ENCODE measurements around the gene TAS2R14. TPM values are rescaled to one million over a fixed set of nuclear protein-coding genes. Genes with fewer than 3 reads are reported as not detected.

The TAS2R14 gene
- total RNA-seq, 2 experiments from 2014 or later, result 0.94 to 1.1 TPM

DNA sequence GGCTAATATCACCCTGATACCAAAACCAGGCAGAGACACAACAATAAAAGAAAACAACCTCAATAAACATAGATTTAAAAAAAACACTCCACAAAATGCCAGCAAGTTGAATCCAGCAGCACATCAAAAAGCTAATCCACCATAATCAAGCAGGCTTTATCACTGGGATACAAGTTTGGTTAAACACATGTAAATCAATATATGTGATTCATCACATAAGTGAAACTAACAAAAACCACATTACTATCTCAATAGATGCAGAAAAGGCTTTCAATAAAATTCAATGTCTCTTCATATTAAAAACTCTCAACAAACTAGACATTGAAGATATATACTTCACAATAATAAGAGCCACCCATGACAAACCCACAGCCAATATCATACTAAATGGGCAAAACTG lies 17.0 kb upstream of the TAS2R14 start:
- Mint-ChIP-seq H3K27me3 (no peaks in the 10 kb centered on the region), H3K27ac (no peak overlapping the region), H3K4me1 (peaks cover 28% of the 10 kb centered on the region), H3K9me3 (ENCODE audit: low read depth) (peaks cover 18% of the 10 kb centered on the region), H3K4me3 (no peak overlapping the region), H3K36me3 (ENCODE audit: low read depth) (peaks cover 41% of the 10 kb centered on the region)
- ChIA-PET CTCF (no interaction called here), POLR2A (no interaction called here)
- intact Hi-C loops (cut with DNase I, micrococcal nuclease), result loop anchor here in 1 of 2 experiments (10.0 kb wide), 1 partner anchor 529 kb away; no protein-coding TSS in a partner anchor
- DNase-seq (no peak), ATAC-seq (no peak)

DNA sequence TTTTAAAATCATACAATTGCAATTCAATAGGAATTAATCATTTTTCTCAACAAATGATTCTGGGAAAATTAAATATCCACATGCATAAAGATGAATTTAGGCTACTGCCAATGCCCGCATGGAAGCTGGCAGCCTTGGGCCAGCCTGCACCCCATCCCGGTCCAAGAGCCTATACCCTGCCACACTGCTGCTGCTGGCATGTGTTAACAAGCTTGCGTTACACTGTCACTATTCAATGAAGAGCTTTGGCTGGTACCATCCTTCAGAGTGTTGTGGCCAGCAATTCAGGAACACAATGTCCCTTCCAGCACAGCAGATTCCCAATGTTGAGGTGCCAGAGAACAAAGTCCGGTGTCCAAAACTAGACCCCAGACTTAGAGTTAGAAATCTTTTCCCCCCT lies 13.6 kb upstream of the TAS2R14 start:
- Mint-ChIP-seq H3K9me3 (ENCODE audit: low read depth) (peaks cover 26% of the 10 kb centered on the region), H3K4me3 (no peak overlapping the region), H3K27me3 (no peaks in the 10 kb centered on the region), H3K36me3 (ENCODE audit: low read depth) (peaks cover 37% of the 10 kb centered on the region), H3K27ac (no peak overlapping the region), H3K4me1 (peaks cover 10% of the 10 kb centered on the region)
- CTCF ChIA-PET, result no interaction called here
- ATAC-seq (no peak), DNase-seq (no peak)
- intact Hi-C loops (cut with DNase I, micrococcal nuclease), result loop anchor here in 1 of 2 experiments (10.0 kb wide), 1 partner anchor 532 kb away; no protein-coding TSS in a partner anchor
- POLR2A ChIA-PET, result no interaction called here

DNA sequence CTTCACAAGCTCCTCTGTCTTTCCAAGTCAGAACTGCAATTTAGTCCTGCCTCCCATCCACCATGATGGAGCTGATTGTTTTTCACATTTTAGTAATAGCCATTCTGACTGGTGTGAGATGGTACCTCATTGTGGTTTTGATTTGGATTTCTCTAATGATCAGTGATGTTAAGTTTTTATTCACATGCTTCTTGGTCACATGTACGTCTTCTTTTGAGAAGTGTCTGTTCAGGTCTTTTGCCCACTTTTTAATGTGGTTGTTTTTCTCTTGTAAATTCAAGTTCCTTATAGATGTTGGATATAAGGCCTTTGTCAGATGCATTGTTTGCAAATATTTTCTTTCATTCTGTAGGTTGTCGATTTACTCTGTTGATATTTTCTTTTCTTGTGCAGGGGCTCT lies 4.1 kb upstream of the TAS2R14 start:
- H3K27me3 Mint-ChIP-seq, result no peaks in the 10 kb centered on the region
- peaks cover 10% of the 10 kb centered on the region for H3K9me3 Mint-ChIP-seq (ENCODE audit: low read depth)
- H3K27ac Mint-ChIP-seq, result no peak overlapping the region
- POLR2A ChIA-PET, result no interaction called here
- H3K4me3 Mint-ChIP-seq, result no peak overlapping the region
- DNase-seq (no peak), ATAC-seq (no peak)
- CTCF ChIA-PET, result interaction anchor here (0.7 kb wide), 1 partner anchor 489 kb away, joined by 3 read pairs; no protein-coding TSS in a partner anchor
- peaks cover 5% of the 10 kb centered on the region for H3K36me3 Mint-ChIP-seq (ENCODE audit: low read depth)
- peaks cover 11% of the 10 kb centered on the region for H3K4me1 Mint-ChIP-seq
- intact Hi-C loops (cut with DNase I, micrococcal nuclease), result no loop called here

DNA sequence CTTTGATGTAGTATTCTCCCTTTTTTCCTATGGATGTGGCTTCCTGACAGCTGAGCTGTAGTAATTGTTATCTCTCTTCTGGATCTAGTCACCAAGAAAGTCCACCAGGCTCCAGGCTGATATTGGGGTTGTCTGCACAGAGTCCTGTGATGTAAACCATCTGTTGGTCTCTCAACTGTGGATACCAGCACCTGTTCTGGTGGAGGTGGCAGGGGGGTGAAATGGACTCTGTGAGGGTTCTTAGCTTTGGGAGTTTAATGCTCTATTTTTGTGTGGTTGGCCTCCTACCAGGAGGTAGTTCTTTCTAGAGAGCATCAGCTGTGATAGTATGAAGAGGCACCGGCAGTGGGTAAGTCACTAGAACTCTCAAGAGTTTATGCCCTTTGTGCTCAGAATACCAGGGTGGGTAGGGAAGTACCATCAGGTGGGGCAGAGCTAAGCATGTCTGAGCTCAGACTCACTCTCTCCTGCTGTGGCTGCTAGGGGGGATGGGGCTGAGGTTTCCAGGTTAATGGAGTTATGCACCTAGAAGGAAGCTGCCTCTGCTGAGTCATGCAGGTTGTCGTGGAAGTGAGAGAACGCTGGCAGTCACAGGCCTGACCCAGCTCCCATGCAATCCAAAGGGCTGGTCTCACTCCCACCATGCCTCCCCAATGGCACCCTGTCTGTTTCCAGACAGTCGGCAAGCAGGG lies 3.0 kb upstream of the TAS2R14 start:
- H3K27ac Mint-ChIP-seq, result no peak overlapping the region
- peak; percentile 14 for DNase-seq
- POLR2A ChIA-PET, result no interaction called here
- H3K36me3 Mint-ChIP-seq (ENCODE audit: low read depth), result peaks cover 4% of the 10 kb centered on the region
- intact Hi-C loops (cut with DNase I, micrococcal nuclease), result no loop called here
- no peak overlapping the region for H3K4me3 Mint-ChIP-seq
- CTCF ChIA-PET, result interaction anchor here (0.6 kb wide), 1 partner anchor 132 kb away, joined by 4 read pairs; no protein-coding TSS in a partner anchor
- H3K4me1 Mint-ChIP-seq, result peaks cover 11% of the 10 kb centered on the region
- no peaks in the 10 kb centered on the region for H3K27me3 Mint-ChIP-seq
- peak; percentile 39 for ATAC-seq
- H3K9me3 Mint-ChIP-seq (ENCODE audit: low read depth), result peaks cover 5% of the 10 kb centered on the region

DNA sequence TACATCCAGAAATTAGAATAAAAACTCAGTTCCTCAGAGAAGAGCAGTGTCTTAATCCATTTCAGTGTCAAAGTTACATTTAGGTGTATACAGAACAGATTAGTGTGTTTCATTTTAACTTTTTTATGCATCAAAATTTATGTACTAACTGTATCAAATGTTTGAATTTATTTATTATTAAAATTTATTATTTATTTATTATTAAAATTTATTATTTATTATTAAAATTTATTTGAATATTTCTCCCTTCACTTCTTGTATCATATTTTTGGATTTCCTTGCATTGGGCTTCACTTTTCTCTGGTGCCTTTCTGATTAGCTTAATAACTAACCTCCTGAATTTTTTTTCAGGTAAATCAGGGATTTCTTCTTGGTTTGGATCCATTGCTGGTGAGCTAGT lies 2.3 kb upstream of the TAS2R14 start:
- no peaks in the 10 kb centered on the region for H3K27me3 Mint-ChIP-seq
- ChIA-PET POLR2A (no interaction called here), CTCF (interaction anchor here (0.6 kb wide), 1 partner anchor 132 kb away, joined by 4 read pairs; no protein-coding TSS in a partner anchor)
- intact Hi-C loops (cut with DNase I, micrococcal nuclease), result no loop called here
- peaks cover 2% of the 10 kb centered on the region for H3K9me3 Mint-ChIP-seq (ENCODE audit: low read depth)
- H3K36me3 Mint-ChIP-seq (ENCODE audit: low read depth), result peaks cover 2% of the 10 kb centered on the region
- no peak for DNase-seq
- H3K4me1 Mint-ChIP-seq, result peaks cover 11% of the 10 kb centered on the region
- no peak overlapping the region for H3K27ac Mint-ChIP-seq
- H3K4me3 Mint-ChIP-seq, result no peak overlapping the region
- no peak for ATAC-seq

DNA sequence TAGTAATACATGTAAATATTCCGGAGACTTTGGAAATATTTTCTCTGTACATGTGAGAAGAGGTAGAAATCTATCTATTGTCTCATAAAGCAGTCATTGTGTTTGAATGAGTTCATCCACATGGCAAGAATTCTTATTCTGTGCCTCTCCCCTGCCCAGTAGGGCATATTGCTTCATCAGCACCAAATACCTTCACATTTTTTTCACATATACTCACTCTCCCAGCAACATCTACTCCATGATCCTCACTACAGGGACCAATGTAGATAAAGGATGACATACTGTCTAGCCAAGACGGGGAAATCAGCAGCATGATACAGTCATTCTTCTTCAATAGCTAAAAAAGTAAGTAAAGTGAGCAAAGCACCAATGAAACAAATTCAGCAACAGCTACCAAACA lies 1.3 kb upstream of the TAS2R14 start:
- no peaks in the 10 kb centered on the region for H3K27me3 Mint-ChIP-seq
- intact Hi-C loops (cut with DNase I, micrococcal nuclease), result no loop called here
- H3K4me1 Mint-ChIP-seq, result peaks cover 11% of the 10 kb centered on the region
- H3K9me3 Mint-ChIP-seq (ENCODE audit: low read depth), result no peaks in the 10 kb centered on the region
- CTCF ChIA-PET, result interaction anchor here (0.6 kb wide), 1 partner anchor 119 kb away, joined by 3 read pairs; no protein-coding TSS in a partner anchor
- no peak for ATAC-seq
- POLR2A ChIA-PET, result no interaction called here
- no peak overlapping the region for H3K4me3 Mint-ChIP-seq
- H3K36me3 Mint-ChIP-seq (ENCODE audit: low read depth), result peaks cover 2% of the 10 kb centered on the region
- no peak overlapping the region for H3K27ac Mint-ChIP-seq
- no peak for DNase-seq

DNA sequence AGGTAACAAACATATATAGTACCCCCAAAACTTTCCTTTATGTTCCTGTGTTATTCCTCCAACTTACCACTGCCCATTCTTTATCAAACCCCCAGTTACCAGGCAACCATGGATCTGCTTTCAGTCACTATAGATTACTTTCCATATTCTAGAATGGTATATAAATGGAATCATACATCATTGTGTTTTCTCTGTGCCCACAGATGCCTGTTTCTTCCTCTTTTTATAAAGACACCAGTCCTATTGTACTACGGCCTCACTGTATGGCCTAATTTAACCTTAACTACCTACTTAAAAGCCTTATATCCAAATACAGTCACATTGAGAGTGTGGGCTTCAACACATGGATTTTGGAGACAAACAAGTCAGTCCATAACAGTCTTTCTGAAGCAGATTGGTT lies 2.6 kb downstream of the TAS2R14 start:
- H3K9me3 Mint-ChIP-seq (ENCODE audit: low read depth), result no peaks in the 10 kb centered on the region
- H3K36me3 Mint-ChIP-seq (ENCODE audit: low read depth), result peaks cover 2% of the 10 kb centered on the region
- no peaks in the 10 kb centered on the region for H3K27me3 Mint-ChIP-seq
- H3K4me1 Mint-ChIP-seq, result no peaks in the 10 kb centered on the region
- POLR2A ChIA-PET, result interaction anchor here (0.6 kb wide), 1 partner anchor 152 kb away, joined by 3 read pairs; no protein-coding TSS in a partner anchor
- no peak overlapping the region for H3K4me3 Mint-ChIP-seq
- CTCF ChIA-PET, result interaction anchor here (0.7 kb wide), 1 partner anchor 629 kb away, joined by 3 read pairs; no protein-coding TSS in a partner anchor
- no peak for DNase-seq
- intact Hi-C loops (cut with DNase I, micrococcal nuclease), result no loop called here
- no peak overlapping the region for H3K27ac Mint-ChIP-seq
- ATAC-seq, result no peak

DNA sequence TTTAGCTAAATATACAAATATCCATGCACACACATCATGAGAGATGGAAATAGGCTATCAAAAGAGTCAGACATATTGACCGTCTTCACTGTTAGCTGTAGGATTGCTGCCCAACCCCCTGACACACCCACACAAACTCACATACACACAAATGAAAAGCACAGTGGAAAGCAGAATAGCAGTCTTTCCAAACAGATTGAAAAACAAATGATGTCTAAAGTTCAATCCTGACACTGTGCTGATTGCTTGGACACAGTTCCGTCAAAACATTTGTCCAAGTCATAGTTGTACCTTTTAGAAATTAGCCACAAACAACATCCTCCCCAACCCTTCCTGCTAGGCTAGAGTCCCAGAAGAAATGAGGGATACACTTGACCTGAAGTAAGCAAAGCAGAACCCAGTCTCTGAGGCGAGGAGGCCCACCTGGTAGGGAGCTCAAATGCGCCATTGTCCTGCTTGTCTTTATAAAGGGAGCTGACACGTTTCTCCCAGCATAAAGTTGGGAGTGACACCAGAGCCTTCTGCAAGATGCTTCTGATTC lies 10.2 kb downstream of the TAS2R14 start, which contains the start of gene PRH2:
Gene PRH2, plus strand, starts transcription at position 491 of the 541 bp plus-strand sequence. Its CDS starts 38 bp downstream, at position 529.
- no peak for ATAC-seq
- CTCF ChIA-PET, result no interaction called here
- H3K36me3 Mint-ChIP-seq (ENCODE audit: low read depth), result no peaks in the 10 kb centered on the region
- H3K9me3 Mint-ChIP-seq (ENCODE audit: low read depth), result no peaks in the 10 kb centered on the region
- no peaks in the 10 kb centered on the region for H3K4me1 Mint-ChIP-seq
- POLR2A ChIA-PET, result no interaction called here
- H3K27ac Mint-ChIP-seq, result no peak within 1 kb of the TSS
- H3K27me3 Mint-ChIP-seq, result no peaks in the 10 kb centered on the region
- H3K4me3 Mint-ChIP-seq, result no peak within 1 kb of the TSS
- no peak for DNase-seq
- intact Hi-C loops (cut with DNase I, micrococcal nuclease), result no loop called here

DNA sequence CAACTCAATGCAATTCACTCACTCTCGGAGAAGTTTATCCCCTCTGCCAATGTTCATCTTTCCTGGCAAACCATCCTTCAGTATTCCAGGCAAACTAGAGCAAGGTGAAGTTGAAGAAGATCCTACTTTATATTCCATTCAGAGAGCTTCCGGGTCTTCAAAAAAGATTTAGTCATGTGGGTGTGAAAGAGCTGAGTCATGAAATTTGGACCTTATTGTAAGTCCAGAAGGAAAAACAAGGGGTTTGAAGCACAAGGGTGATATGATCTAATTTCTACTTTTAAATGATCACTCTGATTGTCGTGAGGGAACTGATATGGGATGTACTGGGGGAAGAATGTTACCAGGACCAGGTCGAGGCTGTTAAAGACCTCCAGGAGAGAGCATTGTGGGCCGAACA lies 12.8 kb downstream of the TAS2R14 start:
- ATAC-seq, result no peak
- ChIA-PET CTCF (interaction anchor here (0.6 to 0.8 kb wide), 2 partner anchors 276 to 562 kb away, joined by 3 read pairs; no protein-coding TSS in a partner anchor), POLR2A (no interaction called here)
- H3K9me3 Mint-ChIP-seq (ENCODE audit: low read depth), result no peaks in the 10 kb centered on the region
- no peaks in the 10 kb centered on the region for H3K4me1 Mint-ChIP-seq
- no peak for DNase-seq
- H3K4me3 Mint-ChIP-seq, result no peak overlapping the region
- H3K36me3 Mint-ChIP-seq (ENCODE audit: low read depth), result no peaks in the 10 kb centered on the region
- H3K27me3 Mint-ChIP-seq, result no peaks in the 10 kb centered on the region
- no peak overlapping the region for H3K27ac Mint-ChIP-seq
- intact Hi-C loops (cut with DNase I, micrococcal nuclease), result no loop called here

DNA sequence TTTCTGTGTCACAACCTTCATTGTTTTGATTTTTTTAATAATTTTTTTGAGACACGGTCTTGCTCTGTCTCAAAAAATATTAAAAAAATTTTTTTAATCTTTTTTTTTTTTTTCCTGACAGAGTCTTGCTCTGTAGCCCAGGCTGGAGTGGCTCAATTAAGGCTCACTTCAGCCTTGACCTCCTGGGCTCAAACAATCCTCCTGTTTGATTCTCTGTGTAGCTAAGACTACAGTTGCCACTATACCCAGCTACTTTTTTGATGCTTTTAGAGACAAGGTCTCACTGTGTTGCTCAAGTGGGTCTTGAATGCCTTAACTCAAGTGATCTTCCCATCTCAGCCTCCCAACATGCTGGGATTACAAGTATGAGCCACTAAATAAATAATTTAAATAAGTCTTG lies 19.3 kb downstream of the TAS2R14 start:
- intact Hi-C loops (cut with DNase I, micrococcal nuclease), result no loop called here
- Mint-ChIP-seq H3K27me3 (no peaks in the 10 kb centered on the region), H3K36me3 (ENCODE audit: low read depth) (no peaks in the 10 kb centered on the region), H3K27ac (no peak overlapping the region), H3K9me3 (ENCODE audit: low read depth) (no peaks in the 10 kb centered on the region), H3K4me3 (no peak overlapping the region), H3K4me1 (no peaks in the 10 kb centered on the region)
- ATAC-seq, result no peak
- DNase-seq, result no peak
- ChIA-PET CTCF (no interaction called here), POLR2A (no interaction called here)

DNA sequence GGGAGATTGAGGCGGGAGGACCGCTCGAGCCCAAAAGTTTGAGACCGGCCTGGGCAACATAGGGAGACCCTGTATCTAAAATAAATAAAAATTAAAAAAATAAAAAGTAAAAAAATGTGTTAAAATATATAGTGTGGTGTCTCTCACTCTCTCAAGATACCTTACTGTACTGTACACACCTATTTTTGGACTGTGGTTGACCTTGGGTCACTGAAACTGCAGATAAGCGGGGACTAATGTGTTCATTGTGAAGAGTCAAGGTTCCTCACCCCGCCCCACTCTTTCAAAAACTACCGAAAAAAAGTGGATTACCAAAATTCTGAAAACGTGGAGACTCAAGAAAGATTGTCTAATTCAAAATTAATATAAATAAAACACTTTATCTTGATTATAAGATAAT lies 28.7 kb downstream of the TAS2R14 start:
- POLR2A ChIA-PET, result no interaction called here
- Mint-ChIP-seq H3K4me3 (no peak overlapping the region), H3K27ac (no peak overlapping the region), H3K36me3 (ENCODE audit: low read depth) (peaks cover 18% of the 10 kb centered on the region), H3K4me1 (no peaks in the 10 kb centered on the region), H3K27me3 (no peaks in the 10 kb centered on the region), H3K9me3 (ENCODE audit: low read depth) (peaks cover 3% of the 10 kb centered on the region)
- CTCF ChIA-PET, result no interaction called here
- DNase-seq (no peak), ATAC-seq (no peak)
- intact Hi-C loops (cut with DNase I, micrococcal nuclease), result no loop called here

DNA sequence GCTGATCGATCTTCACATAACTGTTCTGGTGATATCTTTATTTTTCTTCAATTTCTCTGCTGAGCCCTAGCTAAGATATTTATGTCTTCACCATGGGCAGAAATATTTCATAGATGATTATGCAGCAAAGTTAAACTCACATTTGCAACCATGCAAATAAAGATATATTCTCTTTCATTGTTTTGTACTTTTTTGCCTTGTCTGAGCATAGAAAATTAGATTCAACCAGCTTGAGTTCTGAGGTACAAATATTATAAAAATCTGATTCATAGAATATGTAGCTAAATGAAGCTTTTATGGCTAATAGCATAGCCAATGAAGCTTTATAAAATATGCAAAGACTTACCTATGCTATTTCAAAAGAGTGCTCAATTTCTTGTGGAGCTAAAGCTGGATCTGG lies 29.6 kb downstream of the TAS2R14 start, which contains the start of gene TAS2R13:
Gene TAS2R13, minus strand, starts transcription at position 101 of the 400 bp plus-strand sequence. CDS start 264 bp downstream, outside the sequence.
- Mint-ChIP-seq H3K4me1 (no peaks in the 10 kb centered on the region), H3K36me3 (ENCODE audit: low read depth) (peaks cover 25% of the 10 kb centered on the region), H3K9me3 (ENCODE audit: low read depth) (peaks cover 11% of the 10 kb centered on the region), H3K27me3 (no peaks in the 10 kb centered on the region), H3K27ac (no peak within 1 kb of the TSS), H3K4me3 (no peak within 1 kb of the TSS)
- DNase-seq (no peak), ATAC-seq (no peak)
- ChIA-PET POLR2A (no interaction called here), CTCF (no interaction called here)
- intact Hi-C loops (cut with DNase I, micrococcal nuclease), result no loop called here

Data from activated CD4-positive, alpha-beta T cell treated with anti-CD3 and anti-CD28 coated beads for 36 hours (primary cell).